ENCODE results near the gene CREG2.

DNA sequence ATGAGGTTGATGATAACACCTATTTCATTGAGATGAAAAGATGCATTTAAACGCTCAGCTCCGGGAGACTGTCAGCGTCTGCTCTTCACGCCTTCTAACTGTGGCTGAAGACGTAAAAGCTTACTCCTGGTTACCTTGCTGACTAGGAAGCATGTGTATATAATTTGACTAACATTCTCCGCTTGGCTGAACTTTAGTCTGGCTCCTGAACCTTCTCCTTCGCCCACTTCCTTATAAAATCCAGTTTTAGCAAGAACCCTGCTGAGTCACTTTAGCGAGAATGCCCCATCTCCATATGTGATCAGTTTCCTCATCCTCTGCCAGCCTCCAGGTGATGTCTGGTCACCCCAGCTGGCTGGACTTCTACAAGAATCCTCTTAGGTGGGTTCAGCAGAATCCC is 12.7 kb upstream of the CREG2 start:
- TF ChIP-seq CTCF (IDR thresholded peaks at IDR 0.05; ENCODE audit: insufficient read depth, low read length) (no peak), GABPA (IDR thresholded peaks at IDR 0.05; ENCODE audit: low read depth) (no peak)
- TF ChIP-seq, protein P1, sequence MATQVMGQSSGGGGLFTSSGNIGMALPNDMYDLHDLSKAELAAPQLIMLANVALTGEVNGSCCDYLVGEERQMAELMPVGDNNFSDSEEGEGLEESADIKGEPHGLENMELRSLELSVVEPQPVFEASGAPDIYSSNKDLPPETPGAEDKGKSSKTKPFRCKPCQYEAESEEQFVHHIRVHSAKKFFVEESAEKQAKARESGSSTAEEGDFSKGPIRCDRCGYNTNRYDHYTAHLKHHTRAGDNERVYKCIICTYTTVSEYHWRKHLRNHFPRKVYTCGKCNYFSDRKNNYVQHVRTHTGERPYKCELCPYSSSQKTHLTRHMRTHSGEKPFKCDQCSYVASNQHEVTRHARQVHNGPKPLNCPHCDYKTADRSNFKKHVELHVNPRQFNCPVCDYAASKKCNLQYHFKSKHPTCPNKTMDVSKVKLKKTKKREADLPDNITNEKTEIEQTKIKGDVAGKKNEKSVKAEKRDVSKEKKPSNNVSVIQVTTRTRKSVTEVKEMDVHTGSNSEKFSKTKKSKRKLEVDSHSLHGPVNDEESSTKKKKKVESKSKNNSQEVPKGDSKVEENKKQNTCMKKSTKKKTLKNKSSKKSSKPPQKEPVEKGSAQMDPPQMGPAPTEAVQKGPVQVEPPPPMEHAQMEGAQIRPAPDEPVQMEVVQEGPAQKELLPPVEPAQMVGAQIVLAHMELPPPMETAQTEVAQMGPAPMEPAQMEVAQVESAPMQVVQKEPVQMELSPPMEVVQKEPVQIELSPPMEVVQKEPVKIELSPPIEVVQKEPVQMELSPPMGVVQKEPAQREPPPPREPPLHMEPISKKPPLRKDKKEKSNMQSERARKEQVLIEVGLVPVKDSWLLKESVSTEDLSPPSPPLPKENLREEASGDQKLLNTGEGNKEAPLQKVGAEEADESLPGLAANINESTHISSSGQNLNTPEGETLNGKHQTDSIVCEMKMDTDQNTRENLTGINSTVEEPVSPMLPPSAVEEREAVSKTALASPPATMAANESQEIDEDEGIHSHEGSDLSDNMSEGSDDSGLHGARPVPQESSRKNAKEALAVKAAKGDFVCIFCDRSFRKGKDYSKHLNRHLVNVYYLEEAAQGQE (IDR thresholded peaks at IDR 0.05; ENCODE audit: insufficient replicate concordance, low read depth): no peak

Data from HL-60 (cell line).